Fibroblast of villous mesenchyme (primary cell): ENCODE measurements around the gene RETREG1. TPM values are rescaled to one million over a fixed set of nuclear protein-coding genes. Genes with fewer than 3 reads are reported as not detected.
"Not testable (repeated sequence)": the region's sequence is repeated elsewhere in the genome, so short reads cannot be mapped to it uniquely, and the experiment has no call there.

ENCODE experiments used
- DNase-seq: peaks from one replicate; pipeline ENCODE4 v3.0.0-alpha.2; 2010; ENCODE audit warnings: low read depth
- H3K4me3 ChIP-seq: 2 replicates; pipeline ENCODE4 v1.5.1; 2011; ENCODE audit warnings: low read depth, mild to moderate bottlenecking, low read length
- CTCF ChIP-seq: IDR thresholded peaks from 2 replicates; pipeline ENCODE4 v1.5.1; 2012; ENCODE audit warnings: low read depth, mild to moderate bottlenecking, low read length; ENCODE audit not compliant: insufficient read depth
- total RNA-seq: library from RNA; depleted of rRNA; stranded (reverse); fragments of >200 nt; gene quantifications from 2 replicates; pipeline ENCODE4 v1.2.3, GENCODE V29; 2012

The RETREG1 gene
- total RNA-seq, 1 donor, result 1.7 TPM

- no peak for TF ChIP-seq CTCF
- H3K4me3 ChIP-seq, result no peak overlapping the region
- no peak for DNase-seq
Measured at GRCh38 chr5:16480144-16480543, 136.7 kb downstream of the RETREG1 start.

- TF ChIP-seq CTCF, result no peak
- no peak for DNase-seq
- H3K4me3 ChIP-seq, result no peak overlapping the region
Measured at GRCh38 chr5:16477541-16477940, 139.3 kb downstream of the RETREG1 start.

- not testable (repeated sequence) for DNase-seq, H3K4me3 ChIP-seq
Measured at GRCh38 chr5:16476417-16476816, 140.4 kb downstream of the RETREG1 start.

GRCh38 chr5:16471387-16471786, 145.4 kb downstream of the RETREG1 start:
- H3K4me3 ChIP-seq, result no peak overlapping the region
- TF ChIP-seq CTCF, result no peak
- no peak for DNase-seq

- peak overlapping the region; percentile 95 for H3K4me3 ChIP-seq
- TF ChIP-seq CTCF, result no peak
- DNase-seq, result peak; percentile 42
Measured at GRCh38 chr5:16467363-16468219, 149.2 kb downstream of the RETREG1 start.

- no peak for TF ChIP-seq CTCF
- peak; percentile 90 for DNase-seq
- peak within 1 kb of the TSS; percentile 95 for H3K4me3 ChIP-seq
Measured at GRCh38 chr5:16465544-16466432, 151.0 kb downstream of the RETREG1 start, which contains the start of gene ZNF622. Gene ZNF622 (minus strand): TSS chr5:16465800. CDS start chr5:16465665, 135 bp downstream.
